Activated CD4-positive, alpha-beta T cell treated with anti-CD3 and anti-CD28 coated beads, Interleukin-2, amount 10 ng/mL, durations not matched to agents 7 days and 5 days (primary cell): ENCODE data around the gene ERG. TPM values are rescaled to one million over a fixed set of nuclear protein-coding genes. Genes with fewer than 3 reads are reported as not detected.

ENCODE experiments used
- CTCF ChIA-PET: fragments of 350-600 bp; sonication (Branson Sonifier 250); formaldehyde crosslinking; loops from one replicate; lab custom pipeline; 2021; ENCODE audit warnings: antibody characterized with exemption; lab: Charles Lee
- POLR2A ChIA-PET: fragments of 350-600 bp; sonication (Branson Sonifier 250); formaldehyde crosslinking; loops from one replicate; lab custom pipeline; 2021; ENCODE audit warnings: antibody characterized with exemption; lab: Charles Lee
- DNase-seq: peaks from one replicate; pipeline ENCODE4 v3.0.0-alpha.2; 2020
- H3K27ac Mint-ChIP-seq: one replicate; pipeline ENCODE4 v1.8.0; 2021; ENCODE audit warnings: mild to moderate bottlenecking, moderate library complexity, mixed read lengths
- H3K27me3 Mint-ChIP-seq: one replicate; pipeline ENCODE4 v1.8.0; 2021; ENCODE audit warnings: mixed read lengths
- H3K36me3 Mint-ChIP-seq: one replicate; pipeline ENCODE4 v1.8.0; 2021; ENCODE audit warnings: low read depth, mixed read lengths
- H3K4me1 Mint-ChIP-seq: one replicate; pipeline ENCODE4 v1.8.0; 2021; ENCODE audit warnings: mixed read lengths
- H3K4me3 Mint-ChIP-seq: one replicate; pipeline ENCODE4 v1.8.0; 2021; ENCODE audit warnings: mild to moderate bottlenecking, moderate library complexity, mixed read lengths
- H3K9me3 Mint-ChIP-seq: one replicate; pipeline ENCODE4 v1.8.0; 2021; ENCODE audit warnings: mixed read lengths
- total RNA-seq, 2 experiments: library from RNA; stranded (reverse); gene quantifications; one replicate each; pipeline ENCODE4 v1.2.3, GENCODE V29; 2021

ERG gene
- total RNA-seq, 2 experiments from 2014 or later: not detected

- POLR2A ChIA-PET: no interaction called here
- no peak for DNase-seq
- peaks cover 9% of the 10 kb centered on the region for H3K4me1 Mint-ChIP-seq
- no peaks in the 10 kb centered on the region for H3K36me3 Mint-ChIP-seq
- H3K4me3 Mint-ChIP-seq: no peak overlapping the region
- H3K9me3 Mint-ChIP-seq: no peaks in the 10 kb centered on the region
- H3K27ac Mint-ChIP-seq: no peak overlapping the region
- CTCF ChIA-PET: no interaction called here
- no peaks in the 10 kb centered on the region for H3K27me3 Mint-ChIP-seq
These were observed 144.0 kb downstream of the ERG start for GRCh38 chr21:38354231-38354630.

- Mint-ChIP-seq H3K27me3 (no peaks in the 10 kb centered on the region), H3K36me3 (no peaks in the 10 kb centered on the region), H3K4me1 (peaks cover 9% of the 10 kb centered on the region), H3K9me3 (no peaks in the 10 kb centered on the region), H3K27ac (no peak overlapping the region), H3K4me3 (no peak overlapping the region)
- DNase-seq: peak; percentile 50
- ChIA-PET POLR2A (no interaction called here), CTCF (interaction anchor here (0.6 to 1.3 kb wide), 8 partner anchors 9 to 264 kb away, joined by 3 to 4 read pairs (median 3); no protein-coding TSS in a partner anchor)
These were observed 145.6 kb downstream of the ERG start for GRCh38 chr21:38352536-38353219.

GRCh38 chr21:38351961-38352521 is 146.2 kb downstream of the ERG start:
- Mint-ChIP-seq H3K4me1 (peaks cover 9% of the 10 kb centered on the region), H3K27ac (no peak overlapping the region), H3K27me3 (no peaks in the 10 kb centered on the region), H3K4me3 (no peak overlapping the region), H3K9me3 (no peaks in the 10 kb centered on the region), H3K36me3 (no peaks in the 10 kb centered on the region)
- POLR2A ChIA-PET: no interaction called here
- DNase-seq: no peak
- CTCF ChIA-PET: interaction anchor here (0.6 to 1.3 kb wide), 6 partner anchors 8 to 264 kb away, joined by 3 to 4 read pairs (median 3); no protein-coding TSS in a partner anchor

- no peaks in the 10 kb centered on the region for H3K9me3 Mint-ChIP-seq
- H3K27ac Mint-ChIP-seq: no peak overlapping the region
- POLR2A ChIA-PET: no interaction called here
- H3K4me3 Mint-ChIP-seq: no peak overlapping the region
- DNase-seq: no peak
- CTCF ChIA-PET: interaction anchor here (0.9 to 1.1 kb wide), 4 partner anchors 14 to 194 kb away, joined by 3 to 4 read pairs (median 3); no protein-coding TSS in a partner anchor
- H3K36me3 Mint-ChIP-seq: no peaks in the 10 kb centered on the region
- H3K4me1 Mint-ChIP-seq: peaks cover 9% of the 10 kb centered on the region
- no peaks in the 10 kb centered on the region for H3K27me3 Mint-ChIP-seq
These were observed 146.9 kb downstream of the ERG start for GRCh38 chr21:38351176-38351959.

- H3K4me3 Mint-ChIP-seq: no peak overlapping the region
- no peak for DNase-seq
- H3K27me3 Mint-ChIP-seq: no peaks in the 10 kb centered on the region
- peaks cover 2% of the 10 kb centered on the region for H3K9me3 Mint-ChIP-seq
- peaks cover 9% of the 10 kb centered on the region for H3K4me1 Mint-ChIP-seq
- H3K27ac Mint-ChIP-seq: no peak overlapping the region
- H3K36me3 Mint-ChIP-seq: no peaks in the 10 kb centered on the region
- ChIA-PET POLR2A (interaction anchor here (0.6 kb wide), 1 partner anchor 24 kb away, joined by 3 read pairs; no protein-coding TSS in a partner anchor), CTCF (no interaction called here)
These were observed 147.6 kb downstream of the ERG start for GRCh38 chr21:38350684-38351083.

- Mint-ChIP-seq H3K27me3 (no peaks in the 10 kb centered on the region), H3K27ac (no peak overlapping the region), H3K4me1 (peaks cover 9% of the 10 kb centered on the region), H3K36me3 (no peaks in the 10 kb centered on the region), H3K4me3 (no peak overlapping the region), H3K9me3 (peaks cover 2% of the 10 kb centered on the region)
- no peak for DNase-seq
- ChIA-PET POLR2A (interaction anchor here (0.6 kb wide), 1 partner anchor 23 kb away, joined by 3 read pairs; no protein-coding TSS in a partner anchor), CTCF (no interaction called here)
These were observed 148.3 kb downstream of the ERG start for GRCh38 chr21:38349977-38350376.

GRCh38 chr21:38349111-38349746 is 149.0 kb downstream of the ERG start:
- H3K4me3 Mint-ChIP-seq: no peak overlapping the region

GRCh38 chr21:38346286-38346685 is 152.0 kb downstream of the ERG start:
- DNase-seq: no peak
- Mint-ChIP-seq H3K9me3 (peaks cover 2% of the 10 kb centered on the region), H3K36me3 (no peaks in the 10 kb centered on the region), H3K4me3 (no peak overlapping the region), H3K27ac (no peak overlapping the region), H3K4me1 (peaks cover under 1% of the 10 kb centered on the region), H3K27me3 (no peaks in the 10 kb centered on the region)
- ChIA-PET POLR2A (no interaction called here), CTCF (no interaction called here)

More at GRCh38 chr21:38349111-38349746, 149.0 kb downstream of the ERG start:
- DNase-seq: no peak
- ChIA-PET CTCF (no interaction called here), POLR2A (no interaction called here)
- no peaks in the 10 kb centered on the region for H3K27me3 Mint-ChIP-seq
- H3K36me3 Mint-ChIP-seq: no peaks in the 10 kb centered on the region
- peaks cover 2% of the 10 kb centered on the region for H3K9me3 Mint-ChIP-seq
- H3K4me1 Mint-ChIP-seq: peaks cover 9% of the 10 kb centered on the region
- no peak overlapping the region for H3K27ac Mint-ChIP-seq

GRCh38 chr21:38343691-38344090 is 154.6 kb downstream of the ERG start:
- Mint-ChIP-seq H3K4me3 (no peak overlapping the region), H3K36me3 (no peaks in the 10 kb centered on the region), H3K27me3 (no peaks in the 10 kb centered on the region), H3K4me1 (no peaks in the 10 kb centered on the region), H3K27ac (no peak overlapping the region), H3K9me3 (peaks cover 2% of the 10 kb centered on the region)
- CTCF ChIA-PET: interaction anchor here (0.6 to 0.7 kb wide), 2 partner anchors 9 to 347 kb away, joined by 3 read pairs; no protein-coding TSS in a partner anchor
- POLR2A ChIA-PET: no interaction called here
- no peak for DNase-seq

- no peak overlapping the region for H3K4me3 Mint-ChIP-seq
- peaks cover 2% of the 10 kb centered on the region for H3K9me3 Mint-ChIP-seq
- no peak for DNase-seq
- no peak overlapping the region for H3K27ac Mint-ChIP-seq
- no peaks in the 10 kb centered on the region for H3K4me1 Mint-ChIP-seq
- CTCF ChIA-PET: no interaction called here
- H3K27me3 Mint-ChIP-seq: no peaks in the 10 kb centered on the region
- POLR2A ChIA-PET: no interaction called here
- H3K36me3 Mint-ChIP-seq: no peaks in the 10 kb centered on the region
These were observed 155.5 kb downstream of the ERG start for GRCh38 chr21:38342739-38343138.

- ChIA-PET CTCF (no interaction called here), POLR2A (no interaction called here)
- Mint-ChIP-seq H3K27me3 (no peaks in the 10 kb centered on the region), H3K36me3 (no peaks in the 10 kb centered on the region), H3K4me1 (no peaks in the 10 kb centered on the region), H3K27ac (no peak overlapping the region), H3K4me3 (no peak overlapping the region), H3K9me3 (peaks cover 2% of the 10 kb centered on the region)
- DNase-seq: no peak
These were observed 156.7 kb downstream of the ERG start for GRCh38 chr21:38341546-38342012.

- no peak for DNase-seq
- Mint-ChIP-seq H3K4me3 (no peak overlapping the region), H3K9me3 (no peaks in the 10 kb centered on the region), H3K27me3 (no peaks in the 10 kb centered on the region), H3K4me1 (no peaks in the 10 kb centered on the region), H3K27ac (no peak overlapping the region), H3K36me3 (no peaks in the 10 kb centered on the region)
- ChIA-PET POLR2A (no interaction called here), CTCF (no interaction called here)
These were observed 158.1 kb downstream of the ERG start for GRCh38 chr21:38340131-38340530.
